Kidney epithelial cell (primary cell): ENCODE measurements around the gene TAS1R2. TPM values are rescaled to one million over a fixed set of nuclear protein-coding genes. Genes with fewer than 3 reads are reported as not detected.

ENCODE experiments used
- DNase-seq: peaks from one replicate; pipeline ENCODE4 v3.0.0-alpha.2; 2010; ENCODE audit warnings: low read depth
- H3K27me3 ChIP-seq: 2 replicates; pipeline ENCODE4 v1.6.0; 2011; ENCODE audit warnings: low read length; ENCODE audit not compliant: control insufficient read depth, insufficient read depth
- H3K36me3 ChIP-seq: 2 replicates; pipeline ENCODE4 v1.5.1; 2011; ENCODE audit warnings: low read length; ENCODE audit not compliant: control insufficient read depth, insufficient read depth
- H3K4me3 ChIP-seq: 2 replicates; pipeline ENCODE4 v1.5.1; 2011; ENCODE audit warnings: low read depth, mild to moderate bottlenecking, control low read depth, low read length
- total RNA-seq: library from RNA; depleted of rRNA; stranded (reverse); fragments of >200 nt; gene quantifications from 2 replicates; pipeline ENCODE4 v1.2.3, GENCODE V29; 2015
- TF ChIP-seq, protein P1 (sequence below): IDR thresholded peaks from 2 replicates; pipeline ENCODE4 v1.5.1; 2011; ENCODE audit warnings: mild to moderate bottlenecking, moderate library complexity, low read length, control low read depth, inconsistent platforms; ENCODE audit not compliant: insufficient read depth, poor library complexity, severe bottlenecking

The TAS1R2 gene
- total RNA-seq, 1 donor from 2014 or later = not detected

DNA sequence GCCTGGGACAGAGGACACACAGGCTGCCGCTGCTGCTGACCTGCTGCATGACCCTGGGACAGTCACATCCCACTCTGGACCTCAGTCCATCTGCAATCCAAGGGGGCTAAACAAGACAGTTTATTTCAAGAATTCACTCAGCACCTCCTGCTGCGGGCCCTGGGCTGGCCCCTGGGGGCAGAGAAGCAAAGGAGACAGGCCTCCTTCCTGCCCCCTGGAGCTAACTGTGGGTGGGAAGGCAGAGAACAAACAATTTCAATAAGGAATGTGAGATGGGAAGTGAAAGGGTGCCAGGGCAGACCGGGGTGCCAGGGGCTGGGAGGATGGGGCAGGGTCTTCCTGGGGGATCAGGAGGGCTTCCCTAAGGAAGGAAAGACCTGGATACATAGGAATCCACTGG is 60.0 kb downstream of the TAS1R2 start:
- no peak overlapping the region for H3K4me3 ChIP-seq
- no peak for DNase-seq
- H3K36me3 ChIP-seq = no peaks in the 10 kb centered on the region
- H3K27me3 ChIP-seq = peaks cover under 1% of the 10 kb centered on the region
- TF ChIP-seq, protein P1, sequence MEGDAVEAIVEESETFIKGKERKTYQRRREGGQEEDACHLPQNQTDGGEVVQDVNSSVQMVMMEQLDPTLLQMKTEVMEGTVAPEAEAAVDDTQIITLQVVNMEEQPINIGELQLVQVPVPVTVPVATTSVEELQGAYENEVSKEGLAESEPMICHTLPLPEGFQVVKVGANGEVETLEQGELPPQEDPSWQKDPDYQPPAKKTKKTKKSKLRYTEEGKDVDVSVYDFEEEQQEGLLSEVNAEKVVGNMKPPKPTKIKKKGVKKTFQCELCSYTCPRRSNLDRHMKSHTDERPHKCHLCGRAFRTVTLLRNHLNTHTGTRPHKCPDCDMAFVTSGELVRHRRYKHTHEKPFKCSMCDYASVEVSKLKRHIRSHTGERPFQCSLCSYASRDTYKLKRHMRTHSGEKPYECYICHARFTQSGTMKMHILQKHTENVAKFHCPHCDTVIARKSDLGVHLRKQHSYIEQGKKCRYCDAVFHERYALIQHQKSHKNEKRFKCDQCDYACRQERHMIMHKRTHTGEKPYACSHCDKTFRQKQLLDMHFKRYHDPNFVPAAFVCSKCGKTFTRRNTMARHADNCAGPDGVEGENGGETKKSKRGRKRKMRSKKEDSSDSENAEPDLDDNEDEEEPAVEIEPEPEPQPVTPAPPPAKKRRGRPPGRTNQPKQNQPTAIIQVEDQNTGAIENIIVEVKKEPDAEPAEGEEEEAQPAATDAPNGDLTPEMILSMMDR = no peak

DNA sequence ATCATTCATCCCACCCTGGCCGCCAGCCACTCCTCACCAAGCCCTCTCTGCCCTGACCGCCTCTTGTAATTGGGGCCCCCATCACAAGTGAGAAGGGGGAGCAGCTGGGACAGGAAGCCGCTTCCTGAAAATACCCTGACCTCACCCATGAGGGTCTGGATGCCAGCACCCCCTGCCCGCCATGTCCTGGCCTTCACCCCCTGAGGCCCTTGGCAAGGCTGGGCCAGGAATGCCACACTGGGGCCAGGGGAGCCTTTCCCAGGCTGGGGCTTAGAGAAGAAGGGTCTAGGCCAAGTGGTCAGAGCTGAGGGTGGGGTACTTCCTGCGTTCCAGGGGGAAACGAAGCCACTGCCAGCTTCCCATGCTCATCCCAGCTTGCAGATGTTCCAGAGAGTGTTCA is 60.5 kb downstream of the TAS1R2 start:
- no peak overlapping the region for H3K4me3 ChIP-seq
- H3K36me3 ChIP-seq = no peaks in the 10 kb centered on the region
- DNase-seq = no peak
- TF ChIP-seq, protein P1 = no peak
- H3K27me3 ChIP-seq = peaks cover 4% of the 10 kb centered on the region

DNA sequence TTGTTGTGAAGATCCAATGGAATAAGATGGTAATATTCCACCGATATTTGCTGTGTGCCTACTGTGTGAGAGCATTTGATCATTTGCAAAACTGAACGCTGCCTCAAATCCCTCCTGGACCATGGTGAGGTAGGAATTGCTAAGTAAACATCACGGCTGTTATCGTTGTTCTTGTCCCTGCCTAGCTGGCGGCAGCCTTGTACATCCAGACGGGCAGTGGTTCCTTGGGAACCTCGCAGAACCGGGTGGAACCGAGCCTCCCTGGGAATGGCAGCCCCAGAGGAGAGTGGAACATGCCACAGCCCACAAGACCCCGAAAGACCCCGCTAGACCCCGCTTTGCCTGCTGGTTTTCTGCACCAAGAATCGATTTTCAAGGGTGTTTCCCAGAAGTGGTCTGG is 60.9 kb downstream of the TAS1R2 start:
- TF ChIP-seq, protein P1 = no peak
- no peak overlapping the region for H3K4me3 ChIP-seq
- peaks cover 6% of the 10 kb centered on the region for H3K27me3 ChIP-seq
- DNase-seq = no peak
- H3K36me3 ChIP-seq = no peaks in the 10 kb centered on the region

DNA sequence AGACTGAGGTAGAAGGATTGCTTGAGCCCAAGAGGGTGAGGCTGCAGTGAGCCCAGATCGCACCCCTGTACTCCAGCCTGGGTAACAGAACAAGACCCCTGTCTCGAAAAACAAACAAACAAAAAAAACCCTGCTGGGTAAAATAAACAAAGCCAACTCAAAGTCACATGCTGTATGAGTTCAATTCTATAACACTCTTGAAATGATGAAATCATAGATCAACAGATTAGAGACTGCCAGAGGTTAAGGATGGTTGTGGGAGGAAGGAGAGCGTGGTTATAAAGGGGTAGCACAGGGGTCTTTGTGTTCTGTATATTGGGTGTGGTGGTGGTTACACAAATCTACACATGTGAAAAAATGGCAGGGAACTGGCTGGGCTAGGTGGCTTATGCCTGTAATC is 62.5 kb downstream of the TAS1R2 start:
- TF ChIP-seq, protein P1 = no peak
- no peak for DNase-seq
- no peaks in the 10 kb centered on the region for H3K36me3 ChIP-seq
- no peak overlapping the region for H3K4me3 ChIP-seq
- H3K27me3 ChIP-seq = peaks cover 6% of the 10 kb centered on the region

DNA sequence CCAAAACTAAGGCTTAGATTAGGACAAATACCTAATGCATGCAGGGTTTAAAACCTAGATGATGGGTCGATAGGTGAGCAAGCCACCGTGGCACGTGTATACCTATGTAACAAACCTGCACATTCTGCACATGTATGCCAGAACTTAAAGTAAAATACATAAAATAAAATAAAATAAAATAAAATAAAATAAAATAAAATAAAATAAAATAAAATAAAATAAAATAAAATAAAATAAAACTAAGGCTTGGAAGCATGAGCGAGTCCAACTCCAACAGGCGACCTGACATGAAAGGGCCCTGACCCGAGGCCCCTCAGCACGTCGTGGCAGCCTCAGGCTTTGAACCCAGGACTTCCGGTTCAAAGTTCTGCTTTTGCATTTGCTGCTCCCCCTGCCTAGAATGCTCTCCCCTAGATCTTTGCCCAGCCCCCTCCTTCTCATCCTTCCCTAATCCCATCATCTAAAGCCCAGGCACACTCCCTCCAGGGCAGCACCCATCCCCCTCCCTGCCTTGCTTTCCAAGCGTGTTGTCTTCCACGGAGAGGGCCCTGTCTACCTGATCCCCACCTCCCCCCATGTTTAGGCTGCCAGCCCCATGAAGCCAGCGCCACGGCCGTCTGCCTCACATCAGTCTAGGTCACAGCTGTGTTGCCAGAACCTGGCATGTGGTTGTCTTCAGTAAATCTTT is 64.3 kb downstream of the TAS1R2 start:
- peaks cover 6% of the 10 kb centered on the region for H3K27me3 ChIP-seq
- TF ChIP-seq, protein P1 = no peak
- no peaks in the 10 kb centered on the region for H3K36me3 ChIP-seq
- no peak for DNase-seq
- H3K4me3 ChIP-seq = no peak overlapping the region

DNA sequence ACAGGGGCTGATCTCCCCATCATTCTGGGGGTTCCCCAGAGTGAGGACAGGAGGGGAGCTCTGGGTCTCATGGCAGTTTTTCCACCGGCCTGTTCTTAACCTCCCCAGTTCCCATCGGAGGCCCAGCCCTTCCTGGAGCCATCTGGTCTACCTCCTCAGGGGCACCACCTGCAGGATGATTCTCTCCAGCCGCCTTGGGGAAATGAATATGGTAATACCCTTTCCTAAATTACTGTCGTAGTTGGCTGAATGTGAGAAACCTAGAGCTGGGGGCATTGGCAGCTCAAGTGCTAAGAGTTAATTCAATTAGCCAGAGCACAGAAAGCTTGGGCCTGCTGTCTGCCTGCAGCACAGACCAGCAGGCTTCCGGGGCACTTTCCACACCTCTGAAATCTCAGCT is 64.9 kb downstream of the TAS1R2 start:
- TF ChIP-seq, protein P1 = no peak
- no peak for DNase-seq
- no peak overlapping the region for H3K4me3 ChIP-seq
- peaks cover 6% of the 10 kb centered on the region for H3K27me3 ChIP-seq
- H3K36me3 ChIP-seq = no peaks in the 10 kb centered on the region
